ENCODE data around the gene ETFDH. TPM values are rescaled to one million over a fixed set of nuclear protein-coding genes. Genes with fewer than 3 reads are reported as not detected.

The ETFDH gene
- total and polyA plus RNA-seq, 9 of the 15 experiments (the other 6 are each of a cell fraction or from before 2014, with no cell fraction given), result 14.6 to 33.6 (median 25.9) TPM

GRCh38 chr4:158722917-158723793 is 51.1 kb downstream of the ETFDH start, which contains the start of gene PPID (continued):
- TF ChIP-seq ZNF518B (CRISPR knock-in tag; IDR thresholded peaks at IDR 0.05) (no peak), PHF20 (IDR thresholded peaks at IDR 0.05; ENCODE audit: partially characterized antibody) (peak; percentile 87), RHOXF2B (CRISPR knock-in tag; conservative IDR thresholded peaks at IDR 0.05) (no peak), ZNF830 (CRISPR knock-in tag; IDR thresholded peaks at IDR 0.05) (no peak), SFPQ (IDR thresholded peaks at IDR 0.05; ENCODE audit: low read depth, low read length) (no peak), ZFP36 (IDR thresholded peaks at IDR 0.05; ENCODE audit: low read depth, low read length, partially characterized antibody) (no peak), PRPF4 (IDR thresholded peaks at IDR 0.05; ENCODE audit: insufficient read depth, low read depth, low read length, poor library complexity, severe bottlenecking) (no peak), POLR2AphosphoS2 (IDR thresholded peaks at IDR 0.05; ENCODE audit: low read length) (no peak), TCFL5 (CRISPR knock-in tag; conservative IDR thresholded peaks at IDR 0.05) (no peak), CTBP1 (IDR thresholded peaks at IDR 0.05; ENCODE audit: borderline replicate concordance) (peak; percentile 13; the same call in 1 of the 2 replicates), DPF2 (IDR thresholded peaks at IDR 0.05) (no peak), PCBP2 (IDR thresholded peaks at IDR 0.05; ENCODE audit: low read depth, low read length, poor library complexity, severe bottlenecking) (no peak), ATF6 (CRISPR knock-in tag; IDR thresholded peaks at IDR 0.05) (no peak; the same call in 1 of the 2 replicates), ZBED1 (IDR thresholded peaks at IDR 0.05) (0 out of 2 replicates have a peak, but pooled peaks have one; percentile 29), CC2D1A (IDR thresholded peaks at IDR 0.05) (no peak), TEAD2 (tag; IDR thresholded peaks at IDR 0.05) (no peak), ZNF589 (CRISPR knock-in tag; IDR thresholded peaks at IDR 0.05; ENCODE audit: low read depth) (no peak)

Data from K562 (cell line).